ENCODE results near the gene AUTS2.

Gene AUTS2

DNA sequence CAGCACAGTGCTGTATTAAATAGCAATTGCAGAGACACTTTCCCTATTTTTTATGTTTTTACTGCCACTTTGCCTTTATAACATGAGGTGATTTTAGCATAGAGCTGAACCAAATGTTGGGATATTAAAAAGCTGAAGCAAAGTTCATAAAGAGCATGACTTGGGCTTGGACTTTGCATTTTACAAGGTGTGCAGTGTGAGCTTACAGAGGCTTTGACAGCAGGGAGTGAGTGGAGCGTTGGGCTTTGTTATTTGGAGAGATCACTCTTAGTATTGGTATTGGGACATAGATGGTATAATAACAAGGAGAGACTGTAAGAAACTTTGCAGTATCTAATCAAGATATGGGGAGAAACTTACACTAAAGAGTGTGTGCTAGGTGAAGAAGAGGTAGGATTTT lies 449.1 kb downstream of the AUTS2 start:
- no peak for DNase-seq (ENCODE audit: low read depth in 2 of 2, low spot score in 1 of 2)

DNA sequence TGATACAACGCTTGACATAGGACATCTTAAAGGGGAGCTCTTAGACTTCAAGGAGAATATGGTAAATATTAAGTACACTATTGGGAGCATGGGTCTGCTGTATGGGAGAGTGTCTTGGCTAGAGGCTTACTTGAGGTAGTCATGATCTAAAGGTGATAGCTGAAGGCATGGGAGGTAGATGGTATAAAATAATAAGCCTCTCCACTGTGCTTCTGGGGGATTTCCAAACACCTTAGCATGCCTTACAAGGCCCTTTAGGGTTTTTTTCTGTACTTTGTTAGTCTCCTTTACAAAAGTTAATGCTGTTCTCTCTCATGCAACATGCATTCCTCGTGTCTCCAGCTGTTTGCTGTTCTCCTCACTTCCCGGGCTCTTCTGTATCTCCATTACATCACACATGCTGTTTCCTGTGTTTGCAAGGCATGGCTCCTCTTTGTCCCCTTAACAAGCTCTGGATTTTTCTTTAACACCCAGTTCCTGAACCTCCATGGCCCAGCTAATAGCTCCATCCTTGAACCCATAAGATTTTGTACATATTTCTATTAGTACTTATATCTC lies 449.7 kb downstream of the AUTS2 start:
- no peak for DNase-seq (ENCODE audit: low read depth in 2 of 2, low spot score in 1 of 2)

DNA sequence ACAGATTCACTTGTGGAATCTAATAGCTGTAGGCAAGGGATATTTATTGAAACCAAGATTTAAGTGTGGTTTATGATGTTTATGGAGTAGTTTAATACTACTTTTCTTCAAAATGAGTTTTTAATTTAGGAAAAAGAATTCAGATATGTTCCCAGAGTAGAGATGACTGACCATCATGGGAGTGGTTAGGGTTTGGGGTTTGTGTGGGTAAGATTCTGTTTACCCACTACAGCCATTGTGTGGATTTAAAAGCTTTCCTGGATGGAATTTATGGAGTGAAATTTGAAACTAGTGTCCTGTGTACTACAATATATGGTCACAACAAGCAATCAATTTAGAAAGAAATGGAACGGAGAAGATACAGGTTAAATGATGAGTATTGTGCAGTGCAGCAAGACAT lies 453.5 kb downstream of the AUTS2 start:
- DNase-seq (ENCODE audit: low read depth in 2 of 2, low spot score in 1 of 2): no peak

DNA sequence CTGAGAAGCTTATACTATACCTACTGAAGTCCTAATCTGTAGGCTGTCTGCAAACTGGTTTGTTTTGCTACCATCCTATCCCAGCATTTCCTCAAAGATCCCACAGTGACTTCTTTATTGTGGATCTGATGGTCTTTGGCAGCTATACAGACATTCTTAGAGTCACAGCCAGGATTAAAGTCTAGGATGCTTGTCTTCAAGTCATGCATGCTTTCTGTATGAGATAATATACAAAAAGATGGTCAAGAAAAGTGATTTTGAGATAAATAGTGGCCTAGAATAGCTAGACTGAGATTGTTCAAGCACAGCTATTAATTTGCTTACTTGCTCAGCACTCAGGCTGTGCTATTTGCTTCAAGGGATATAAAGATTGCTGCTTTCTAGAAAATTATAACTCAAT lies 454.4 kb downstream of the AUTS2 start:
- no peak for DNase-seq (ENCODE audit: low read depth in 2 of 2, low spot score in 1 of 2)

DNA sequence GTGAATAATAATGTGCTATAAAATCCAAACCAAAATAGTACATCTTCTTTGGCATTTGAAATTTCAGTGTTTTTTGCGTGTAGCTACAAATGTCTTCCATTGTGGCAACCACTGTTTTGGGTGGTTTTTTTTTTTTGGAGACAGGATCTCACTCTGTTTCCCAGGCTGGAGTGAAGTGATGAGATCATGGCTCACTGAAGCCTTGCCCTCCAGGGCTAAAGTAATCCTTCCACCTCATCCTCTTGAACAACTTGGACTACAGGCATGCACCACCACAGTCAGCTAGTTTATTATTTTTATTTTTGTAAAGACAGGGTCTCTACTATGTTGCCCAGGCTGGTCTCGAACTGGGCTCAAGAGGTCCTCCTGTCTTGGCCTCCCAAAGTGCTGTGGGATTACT lies 455.1 kb downstream of the AUTS2 start:
- DNase-seq (ENCODE audit: low read depth in 2 of 2, low spot score in 1 of 2): no peak

DNA sequence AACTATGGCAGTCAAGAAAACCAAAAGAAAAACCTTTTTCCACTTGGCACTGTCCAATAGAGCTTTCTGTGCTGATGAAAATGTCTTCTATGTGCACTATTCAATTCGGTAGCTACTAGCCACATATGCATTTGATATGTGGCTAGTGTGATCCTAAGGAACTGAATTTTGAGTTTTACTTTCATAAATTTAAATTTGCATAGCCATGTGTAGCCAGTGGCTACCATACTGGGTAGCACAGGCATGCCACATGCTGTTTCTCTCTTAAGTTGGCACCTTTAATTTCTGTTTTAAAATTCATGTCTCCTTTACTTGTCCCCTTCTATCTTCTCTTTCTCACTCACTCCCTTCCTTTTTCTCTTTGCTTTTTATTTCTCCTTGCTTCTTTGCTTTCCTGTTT lies 455.7 kb downstream of the AUTS2 start:
- DNase-seq (ENCODE audit: low read depth in 2 of 2, low spot score in 1 of 2): no peak

DNA sequence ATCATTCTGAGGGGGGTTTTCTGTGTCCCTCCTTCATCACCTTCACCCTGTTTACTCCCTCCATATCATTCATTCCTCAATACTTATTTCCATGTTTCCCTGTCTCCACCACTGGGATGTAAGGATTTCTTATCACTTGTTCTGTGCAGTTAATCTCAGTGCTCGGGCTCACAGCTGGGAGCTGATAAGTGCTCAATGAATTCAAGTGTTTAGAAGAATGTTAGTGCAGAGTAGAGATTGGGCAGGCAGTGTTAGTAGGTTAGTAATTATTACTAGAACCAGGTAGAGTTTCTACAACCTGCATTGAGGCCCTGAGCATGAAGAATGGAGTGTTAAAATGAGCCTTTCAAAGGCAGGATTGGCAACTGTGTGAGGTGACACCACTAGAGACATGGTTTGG lies 458.1 kb downstream of the AUTS2 start:
- no peak for DNase-seq (ENCODE audit: low read depth in 2 of 2, low spot score in 1 of 2)

DNA sequence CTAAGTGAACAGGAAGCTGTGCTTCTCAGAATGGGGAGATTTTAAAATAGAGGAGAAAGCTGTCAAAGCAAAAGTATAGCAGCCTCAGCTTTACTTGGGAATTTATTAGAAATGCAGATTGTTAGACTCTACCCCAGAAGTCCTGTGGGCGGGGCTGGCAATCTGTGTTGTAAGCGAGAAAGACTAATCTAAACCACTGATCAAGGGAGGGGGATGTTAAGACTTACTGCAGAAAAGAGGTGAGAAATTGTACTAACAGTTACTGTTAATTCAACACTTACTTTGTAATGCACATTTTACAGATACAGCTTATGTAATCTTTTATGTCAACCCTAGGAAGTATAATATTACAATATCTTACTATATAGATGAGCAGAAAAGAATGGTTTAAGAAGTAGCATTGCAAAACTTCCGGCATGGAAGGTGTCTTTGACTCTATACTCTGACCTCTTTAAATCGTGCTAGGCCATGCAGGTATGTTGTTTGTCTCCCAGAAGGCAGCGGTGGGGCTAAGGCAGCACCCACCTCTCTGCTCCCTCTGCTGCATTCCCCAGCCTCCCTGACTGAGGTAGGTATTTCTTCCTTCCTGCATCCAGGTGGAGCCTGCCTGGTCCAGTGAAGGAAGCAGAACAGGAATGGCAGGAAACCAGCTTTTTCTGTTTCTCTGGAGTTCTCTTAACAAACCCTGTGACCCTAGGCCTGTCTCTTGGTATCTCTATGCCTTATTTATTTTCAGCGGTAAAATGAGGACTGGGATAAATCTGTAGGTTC lies 462.2 kb downstream of the AUTS2 start:
- DNase-seq (ENCODE audit: low read depth in 2 of 2, low spot score in 1 of 2): no peak

DNA sequence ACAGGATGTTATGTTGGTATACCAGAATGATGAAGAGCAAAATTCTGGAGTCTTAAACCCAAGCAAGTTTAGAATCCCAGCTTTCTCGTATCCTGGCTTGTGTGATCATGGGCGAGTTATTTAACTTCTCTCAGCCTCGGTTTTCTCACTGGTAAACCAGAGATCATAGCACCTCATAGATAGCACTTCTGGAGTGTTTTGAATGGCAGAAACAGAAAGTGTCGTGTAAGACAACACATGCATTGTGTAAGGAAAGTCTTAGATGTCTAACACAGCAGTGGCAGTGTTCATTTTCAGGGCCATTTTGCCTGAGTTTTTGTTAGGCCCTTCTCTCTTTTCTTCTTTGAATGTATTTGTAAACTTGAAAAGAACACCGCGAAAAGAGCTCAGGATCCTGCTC lies 465.1 kb downstream of the AUTS2 start:
- no peak for DNase-seq (ENCODE audit: low read depth in 2 of 2, low spot score in 1 of 2)

DNA sequence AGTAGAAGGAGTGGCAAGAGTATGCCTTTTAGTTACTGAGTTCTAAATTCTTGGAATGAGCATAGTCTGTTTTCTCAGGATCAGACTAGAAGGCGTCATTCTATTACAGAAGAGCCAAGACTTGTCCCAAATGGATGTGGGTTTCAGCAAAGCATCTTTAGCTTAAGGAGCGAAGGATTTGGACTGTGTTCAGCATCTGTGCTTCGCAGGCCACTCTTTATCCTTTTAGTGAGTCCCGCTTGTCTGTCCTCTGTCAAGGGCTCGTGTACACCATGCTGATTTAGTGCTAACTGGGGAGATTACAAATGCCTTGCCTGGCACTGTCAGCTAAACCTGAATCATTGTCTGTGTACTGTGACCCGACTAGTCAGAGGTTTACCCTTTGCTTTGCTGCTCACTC lies 465.7 kb downstream of the AUTS2 start:
- DNase-seq (ENCODE audit: low read depth in 2 of 2, low spot score in 1 of 2): no peak

DNA sequence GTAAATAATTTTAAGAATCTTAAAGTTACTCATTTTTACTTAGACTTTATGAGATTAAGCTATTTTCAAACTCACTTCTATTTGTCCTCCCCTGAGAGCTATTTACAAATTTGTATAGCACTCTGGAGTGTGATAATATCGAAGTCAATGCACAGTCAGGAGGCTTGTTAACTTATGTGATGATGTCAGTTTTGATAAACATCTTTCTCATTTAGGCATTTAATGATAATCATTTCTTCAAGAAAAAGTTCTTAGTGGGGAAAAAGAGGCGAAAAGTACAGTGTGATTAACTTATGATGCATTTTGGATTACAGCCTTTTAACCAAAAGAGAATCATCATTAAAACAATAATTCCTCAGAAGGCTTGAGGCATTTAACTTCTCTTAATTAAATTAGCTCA lies 468.6 kb downstream of the AUTS2 start:
- DNase-seq (ENCODE audit: low read depth in 2 of 2, low spot score in 1 of 2): no peak

DNA sequence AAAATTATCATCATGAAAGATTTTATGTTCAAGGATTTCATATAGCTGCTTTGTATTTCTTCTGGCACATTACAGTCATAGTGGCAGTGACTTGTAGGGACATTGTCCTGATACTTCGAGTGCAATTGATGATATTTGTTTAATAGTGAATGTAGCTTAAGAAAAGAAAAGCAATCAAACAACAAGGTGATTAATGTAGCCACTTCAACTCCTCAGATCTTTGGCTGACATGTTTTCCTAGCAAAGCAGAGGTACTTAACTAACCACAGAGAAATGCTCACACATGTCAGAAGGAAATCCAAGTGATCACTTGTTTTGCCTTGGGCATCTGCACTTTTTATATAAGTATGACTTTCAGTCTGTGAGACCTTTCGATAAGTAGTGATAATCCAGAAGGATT lies 470.3 kb downstream of the AUTS2 start:
- DNase-seq (ENCODE audit: low read depth in 2 of 2, low spot score in 1 of 2): no peak

DNA sequence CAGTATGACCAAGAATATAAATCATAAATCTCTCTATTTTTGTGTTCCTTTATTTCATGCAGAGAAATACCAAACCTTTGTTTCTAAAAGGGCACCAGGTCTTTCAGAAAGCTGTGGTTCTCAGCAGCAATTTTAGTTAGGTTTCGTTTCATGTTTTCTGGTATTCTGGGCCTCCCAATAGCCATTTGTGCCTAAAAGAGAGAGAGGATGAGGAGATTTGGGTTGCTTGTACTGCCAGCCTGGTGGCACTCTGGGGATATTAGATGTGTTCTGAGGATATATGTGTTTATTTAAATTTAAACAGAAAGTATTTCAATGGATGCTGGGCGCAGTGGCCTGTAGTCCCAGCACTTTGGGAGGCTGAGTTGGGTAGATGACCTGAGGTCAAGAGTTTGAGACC lies 471.7 kb downstream of the AUTS2 start:
- no peak for DNase-seq (ENCODE audit: low read depth in 2 of 2, low spot score in 1 of 2)

DNA sequence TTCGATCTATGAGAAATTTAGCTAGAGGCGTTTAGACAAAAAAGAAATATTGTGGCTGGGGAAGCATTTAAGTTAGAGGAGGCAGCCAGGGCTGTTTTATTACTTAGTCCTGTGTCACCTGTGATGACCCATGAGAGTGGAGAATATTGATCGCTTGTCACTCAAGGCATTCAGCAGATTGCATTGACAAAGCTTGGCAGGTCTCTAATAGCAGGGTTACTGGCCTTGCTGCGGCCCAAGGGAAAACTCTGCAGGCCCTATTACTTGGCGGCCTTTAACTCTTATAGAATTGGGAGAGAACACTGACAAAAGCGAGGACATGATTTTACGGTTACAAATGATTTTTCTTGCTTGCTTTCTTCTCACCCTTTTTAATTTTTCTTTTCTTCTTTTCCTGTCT lies 473.5 kb downstream of the AUTS2 start:
- DNase-seq (ENCODE audit: low read depth in 2 of 2, low spot score in 1 of 2): no peak

DNA sequence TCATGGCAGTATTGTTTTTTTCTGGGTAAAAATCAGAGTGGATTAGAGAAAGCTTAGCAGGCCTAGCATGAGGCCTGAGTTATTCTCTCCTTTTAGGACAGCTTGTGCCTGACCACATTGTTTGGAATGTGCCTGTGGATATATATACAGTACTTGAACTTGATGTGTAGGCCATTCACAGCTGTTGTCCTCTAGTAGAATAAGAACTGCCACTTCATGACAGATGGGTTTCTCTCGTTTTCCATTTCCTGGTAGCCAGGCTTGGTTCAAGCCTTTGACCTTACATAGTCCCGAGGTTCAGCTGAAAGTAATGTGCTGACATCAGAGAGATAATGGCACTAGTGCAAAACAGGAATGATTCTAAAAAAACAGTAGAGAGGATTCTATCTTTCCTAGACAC lies 473.9 kb downstream of the AUTS2 start:
- DNase-seq (ENCODE audit: low read depth in 2 of 2, low spot score in 1 of 2): no peak

DNA sequence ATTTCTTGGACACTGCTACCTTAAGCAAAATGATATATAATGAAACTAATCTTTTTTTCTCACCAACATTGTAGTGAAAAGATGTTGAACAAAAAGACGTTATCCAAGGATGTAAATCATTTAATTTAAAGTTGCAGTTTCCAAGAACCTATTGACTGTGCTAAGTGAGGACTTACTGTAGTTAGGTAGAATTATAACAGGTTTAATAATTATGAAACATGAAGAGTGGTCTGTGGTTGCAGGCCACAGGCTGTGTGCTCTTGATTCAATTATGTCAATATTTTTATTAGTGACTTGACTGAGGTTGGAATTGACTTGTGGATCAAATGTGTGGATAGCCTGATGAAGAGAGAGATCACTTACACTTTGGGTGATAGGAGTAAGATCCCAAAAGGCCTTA lies 478.1 kb downstream of the AUTS2 start:
- no peak for DNase-seq (ENCODE audit: low read depth in 2 of 2, low spot score in 1 of 2)

DNA sequence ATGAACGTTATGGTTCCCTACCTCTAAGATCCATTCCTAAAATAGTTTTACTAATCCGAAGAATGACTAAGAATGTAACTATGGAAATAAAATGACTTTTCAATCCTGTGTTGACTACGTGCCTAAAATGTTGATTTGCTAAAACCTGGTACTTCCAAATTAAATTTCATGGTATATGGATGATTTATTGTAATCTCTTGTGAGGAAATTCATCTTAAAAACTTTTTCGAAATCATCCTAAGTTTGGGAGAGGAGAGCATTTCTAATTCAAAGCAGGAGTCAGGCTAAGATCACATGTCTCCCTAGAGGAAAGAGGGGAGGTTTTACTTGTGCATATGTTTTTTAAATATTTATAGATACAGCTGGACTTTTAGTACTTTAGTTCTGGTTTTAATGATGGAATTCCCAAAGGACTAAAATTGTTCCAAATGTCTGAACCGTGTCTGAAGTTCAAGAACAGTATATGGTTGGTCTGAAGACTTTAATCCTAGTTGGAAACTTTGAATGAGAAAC lies 483.9 kb downstream of the AUTS2 start:
- no peak for DNase-seq (ENCODE audit: low read depth in 2 of 2, low spot score in 1 of 2)

DNA sequence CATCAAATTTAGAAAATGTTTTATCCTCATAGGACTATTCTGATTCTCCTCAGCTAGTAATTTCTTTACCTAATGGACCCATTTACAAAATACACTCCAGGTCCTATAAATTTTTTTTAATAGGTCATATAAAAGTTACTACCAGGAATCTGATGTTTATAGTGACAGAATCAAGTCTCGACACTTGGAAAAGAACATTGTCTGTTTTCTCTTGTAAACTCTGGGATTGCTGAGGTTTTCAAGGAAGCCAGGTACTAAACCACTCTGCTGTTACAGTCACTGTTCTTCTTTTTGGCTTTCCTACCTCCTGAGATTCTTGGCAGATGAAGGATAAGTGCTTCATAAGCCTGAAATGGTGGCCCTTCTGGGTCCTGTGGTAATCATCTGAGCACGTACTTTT lies 493.1 kb downstream of the AUTS2 start:
- no peak for DNase-seq (ENCODE audit: low read depth in 2 of 2, low spot score in 1 of 2)

DNA sequence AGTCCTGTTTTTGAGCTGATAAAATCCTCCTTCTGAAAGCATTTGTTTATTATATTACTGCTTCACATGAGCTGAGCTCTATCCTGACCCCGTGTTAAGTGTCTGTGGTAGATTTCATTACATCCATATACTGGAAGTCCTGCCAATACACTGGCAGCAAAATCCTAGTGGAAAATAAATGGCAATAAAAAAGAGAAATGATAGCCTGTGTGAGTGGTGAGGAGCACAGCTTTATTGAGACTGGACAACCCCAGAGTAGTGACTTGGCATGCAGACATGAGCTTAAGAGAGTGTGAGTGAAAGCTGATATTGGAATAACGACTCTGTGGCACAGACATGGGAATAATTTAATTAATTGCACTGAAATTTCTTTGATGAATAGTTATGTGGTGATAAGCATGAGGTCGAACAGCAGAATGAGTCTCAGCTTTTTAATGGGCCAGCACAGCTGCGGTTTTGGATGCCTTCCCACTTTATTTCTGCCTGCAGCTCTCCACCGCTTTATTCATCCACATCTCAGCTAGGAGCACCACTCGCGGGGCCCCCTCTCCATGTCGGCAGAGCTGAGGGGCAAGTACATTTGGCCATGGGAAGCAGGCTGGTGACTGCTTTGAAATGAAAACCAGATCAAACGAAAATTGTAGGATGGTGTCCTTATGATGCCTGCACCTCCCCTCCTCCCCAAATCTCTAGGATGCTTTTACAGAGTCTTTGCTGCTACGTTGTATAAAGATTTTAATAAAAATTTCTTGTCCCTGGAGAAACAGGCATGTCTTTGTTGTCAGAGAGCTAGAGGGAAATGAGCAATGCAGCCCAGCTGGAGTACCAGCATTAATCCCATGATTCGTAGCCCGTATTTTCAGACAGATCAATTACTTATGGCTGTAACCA lies 494.3 kb downstream of the AUTS2 start:
- DNase-seq (ENCODE audit: low read depth in 2 of 2, low spot score in 1 of 2): no peak

DNA sequence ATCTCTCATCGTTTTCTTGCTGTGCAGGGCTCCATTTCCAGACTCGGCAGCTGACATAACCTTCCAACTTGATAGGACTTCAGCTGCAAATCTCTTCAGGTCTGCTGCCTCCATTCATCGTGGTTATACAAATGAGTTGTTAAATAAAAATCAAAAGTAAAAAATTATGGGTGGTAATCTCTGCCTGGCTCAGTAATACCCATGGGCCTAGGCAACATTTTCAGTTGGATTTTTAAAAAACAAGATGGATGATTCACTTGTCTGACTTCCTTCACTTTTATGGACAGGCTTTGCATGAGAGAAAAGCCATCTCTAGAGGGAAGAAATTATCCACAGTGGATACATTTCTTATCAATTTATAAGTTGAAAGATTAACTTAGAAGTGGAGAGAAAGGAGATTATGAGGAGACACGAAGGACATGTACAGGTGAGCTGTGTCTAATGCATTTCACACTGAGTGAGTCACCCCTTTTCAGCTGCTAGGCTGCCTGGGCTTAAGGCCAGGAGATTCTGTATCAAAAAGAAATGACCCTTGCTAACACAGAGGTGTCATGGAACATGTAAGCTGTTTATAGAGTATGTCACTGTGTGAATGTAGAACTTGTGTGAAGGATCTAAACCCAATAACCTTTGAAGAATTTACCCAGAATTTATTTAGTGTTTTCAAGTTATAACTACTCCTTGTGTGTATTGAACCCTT lies 495.1 kb downstream of the AUTS2 start:
- DNase-seq (ENCODE audit: low read depth in 2 of 2, low spot score in 1 of 2): no peak

DNA sequence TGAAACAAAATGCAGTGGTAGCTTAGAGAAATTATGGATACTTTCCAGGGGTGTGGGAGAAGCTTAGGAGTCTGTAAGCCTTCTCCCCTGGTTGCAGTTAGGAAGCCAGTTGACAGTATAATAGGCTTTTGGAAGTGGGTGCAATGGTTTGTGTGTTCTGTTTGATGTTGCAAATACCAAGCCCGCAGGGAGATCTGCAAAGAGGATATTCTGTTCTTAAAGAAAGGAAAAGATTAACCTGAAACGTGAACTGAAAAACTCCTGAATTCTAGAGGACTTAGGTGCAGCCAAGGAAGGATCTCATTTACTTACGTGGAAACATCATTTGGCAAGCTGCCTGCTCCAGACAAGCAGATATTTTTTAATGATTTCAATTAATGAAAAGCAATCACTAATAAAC lies 496.6 kb downstream of the AUTS2 start:
- DNase-seq (ENCODE audit: low read depth in 2 of 2, low spot score in 1 of 2): no peak
